Caki2 (cell line): ENCODE data around the gene CDH4. TPM values are rescaled to one million over a fixed set of nuclear protein-coding genes. Genes with fewer than 3 reads are reported as not detected.
A peak's percentile ranks its signal among the peaks of the same experiment; 100 is the strongest.

Experiments used
- DNase-seq: peaks from one replicate; pipeline ENCODE4 v3.0.0-alpha.2; 2015; ENCODE audit warnings: low read depth
- in situ Hi-C: cut with HindIII; loops from 2 replicates; pipeline ENCODE4 v1.10.0; 2016; ENCODE audit warnings: low sequenced_read_pairs, low pct_unique_long_range_greater_than_20kb, mixed read lengths
- total RNA-seq: library from RNA; depleted of rRNA; stranded (reverse); fragments of >200 nt; shearing (Covaris generic); gene quantifications from 2 replicates; pipeline ENCODE4 v1.2.3, GENCODE V29; 2014; ENCODE audit warnings: low replicate concordance

CDH4 gene
- total RNA-seq, 1 experiment from 2014 or later = 2.7 TPM

GRCh38 chr20:61744691-61745396 is 492.8 kb downstream of the CDH4 start:
- in situ Hi-C loops = no loop called here
- DNase-seq = no peak

DNA sequence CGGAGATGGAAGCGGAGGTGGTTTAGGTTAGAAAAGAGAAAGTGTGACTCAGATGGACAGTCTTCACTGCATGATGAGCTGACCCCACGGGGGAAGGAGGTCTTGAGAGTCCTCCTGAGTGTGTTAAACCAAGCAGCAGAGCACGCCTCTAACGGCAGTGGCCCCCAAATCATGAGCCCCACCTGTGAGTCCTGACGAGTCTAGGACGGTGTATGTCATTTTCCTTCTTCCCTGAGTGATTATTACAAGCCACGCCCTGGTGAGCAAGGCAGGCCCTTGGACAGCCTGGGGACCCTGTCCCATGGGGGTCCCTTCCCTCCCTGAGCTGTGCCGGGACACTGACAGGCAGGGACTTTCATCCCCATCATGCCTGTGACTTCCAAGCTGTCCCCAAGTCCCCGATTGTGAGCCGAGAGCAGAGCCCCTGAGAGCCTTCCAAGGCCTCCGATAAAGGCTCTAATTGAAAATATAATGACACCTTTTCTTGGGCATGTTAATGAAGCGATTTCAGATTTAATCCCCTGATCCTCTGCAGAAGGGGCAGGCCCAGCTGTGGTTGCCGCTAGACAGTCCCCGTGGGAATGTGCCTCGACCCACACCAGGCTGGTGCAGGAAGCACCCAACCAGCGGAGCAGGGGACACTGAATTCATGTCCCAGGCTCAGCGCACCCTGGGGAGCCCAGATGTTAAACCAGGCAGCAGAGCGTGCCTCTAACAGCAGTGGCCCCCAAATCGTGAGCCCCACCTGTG is 493.5 kb downstream of the CDH4 start:
- no peak for DNase-seq
- in situ Hi-C loops = no loop called here

GRCh38 chr20:61746147-61746646 is 494.1 kb downstream of the CDH4 start:
- in situ Hi-C loops = no loop called here
- DNase-seq = no peak

- no peak for DNase-seq
- in situ Hi-C loops = no loop called here
Observed at GRCh38 chr20:61746781-61747180, 494.7 kb downstream of the CDH4 start.

DNA sequence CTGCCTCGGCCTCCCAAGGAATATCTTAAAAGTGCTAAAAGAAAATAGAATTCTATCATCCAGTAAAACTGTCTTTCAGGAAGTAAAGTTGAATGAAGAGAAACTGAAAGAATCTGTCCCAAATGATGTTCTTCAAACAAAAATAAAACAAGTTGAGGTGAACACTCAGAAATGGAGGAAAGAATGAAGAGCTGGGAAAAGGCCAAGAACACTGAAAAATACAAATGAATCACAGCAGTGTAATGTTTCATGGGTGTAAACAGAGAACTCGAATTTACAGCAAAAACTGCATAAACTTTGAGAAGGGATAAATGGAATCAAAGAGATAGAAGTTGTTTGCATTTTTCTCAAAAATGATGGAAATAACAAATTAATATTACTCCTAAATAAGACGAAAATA is 496.3 kb downstream of the CDH4 start:
- DNase-seq = no peak
- in situ Hi-C loops = no loop called here

DNA sequence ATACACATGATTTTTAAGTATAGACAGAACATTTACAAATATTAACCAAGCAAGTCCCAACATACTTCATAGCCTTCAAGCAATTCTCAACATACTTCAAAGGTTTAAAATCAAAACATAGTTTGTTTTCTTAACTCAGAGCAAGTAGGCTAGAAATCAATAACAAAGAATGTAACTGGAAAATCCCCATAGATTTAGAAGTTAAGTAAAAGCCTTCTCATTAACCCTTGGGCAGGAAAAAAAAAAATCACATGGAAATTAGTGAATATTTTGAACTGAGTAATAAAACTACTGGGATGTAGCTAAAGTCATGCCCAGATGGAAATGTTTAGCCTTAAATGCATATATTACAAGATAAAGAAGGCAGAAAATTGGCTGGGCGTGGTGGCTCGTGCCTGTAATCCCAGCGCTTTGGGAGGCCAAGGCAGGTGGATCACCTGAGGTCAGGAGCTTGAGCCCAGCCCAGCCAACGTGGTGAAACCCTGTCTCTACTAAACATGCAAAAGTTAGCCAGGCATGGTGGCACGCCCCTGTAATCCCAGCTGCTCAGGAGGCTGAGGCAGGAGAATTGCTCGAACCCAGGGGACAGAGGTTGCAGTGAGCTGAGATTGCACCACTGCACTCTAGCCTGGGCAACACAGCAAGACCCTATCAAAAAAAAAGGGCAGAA is 497.5 kb downstream of the CDH4 start:
- in situ Hi-C loops = no loop called here
- peak; percentile 68 for DNase-seq

GRCh38 chr20:61750093-61750492 is 498.0 kb downstream of the CDH4 start:
- no peak for DNase-seq
- in situ Hi-C loops = no loop called here

- DNase-seq = no peak
- in situ Hi-C loops = no loop called here
Observed at GRCh38 chr20:61752576-61752975, 500.5 kb downstream of the CDH4 start.

- in situ Hi-C loops = no loop called here
- peak; percentile 25 for DNase-seq
Observed at GRCh38 chr20:61753316-61753942, 501.4 kb downstream of the CDH4 start.

DNA sequence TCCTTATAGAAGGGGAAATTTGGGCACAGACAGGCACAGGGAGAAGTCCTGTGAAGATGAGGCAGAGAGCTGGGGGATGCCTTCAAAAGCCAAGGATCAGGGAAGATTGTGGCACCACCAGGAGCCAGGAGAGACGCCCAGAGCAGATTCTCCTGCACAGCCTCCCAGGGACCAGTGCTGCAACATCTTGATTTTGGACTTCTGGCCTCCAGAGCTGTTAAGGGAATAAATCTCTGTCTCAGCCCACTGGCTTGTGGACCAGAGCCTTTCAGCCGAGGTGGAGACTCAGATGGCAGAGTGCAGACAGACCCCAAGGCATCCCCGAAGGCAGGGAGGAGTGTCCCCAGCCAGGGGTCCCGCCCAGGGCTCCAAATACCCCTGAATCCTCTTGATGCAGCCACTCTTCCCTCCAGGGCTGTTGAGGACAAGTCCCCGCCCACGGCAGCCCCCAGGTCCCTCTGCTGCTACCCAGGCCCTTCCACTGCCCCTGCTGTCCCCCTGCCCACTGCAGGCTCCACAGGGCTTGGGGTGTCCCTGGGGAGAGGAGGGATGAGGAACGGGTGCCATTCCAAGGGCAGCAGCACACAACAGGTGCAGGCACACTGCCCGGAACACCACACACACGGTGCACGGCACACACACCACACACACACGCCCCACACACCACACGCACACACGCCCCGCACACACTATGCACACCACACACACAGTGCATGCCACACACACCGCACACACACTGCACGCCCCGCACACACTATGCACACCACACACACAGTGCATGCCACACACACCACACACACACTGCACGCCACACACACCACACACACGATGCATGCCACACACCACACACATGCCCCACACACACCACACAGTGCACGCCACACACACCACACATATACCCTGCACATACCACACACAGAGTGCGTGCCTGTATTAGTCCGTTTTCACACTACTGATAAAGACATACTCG is 502.2 kb downstream of the CDH4 start:
- in situ Hi-C loops = no loop called here
- no peak for DNase-seq

DNA sequence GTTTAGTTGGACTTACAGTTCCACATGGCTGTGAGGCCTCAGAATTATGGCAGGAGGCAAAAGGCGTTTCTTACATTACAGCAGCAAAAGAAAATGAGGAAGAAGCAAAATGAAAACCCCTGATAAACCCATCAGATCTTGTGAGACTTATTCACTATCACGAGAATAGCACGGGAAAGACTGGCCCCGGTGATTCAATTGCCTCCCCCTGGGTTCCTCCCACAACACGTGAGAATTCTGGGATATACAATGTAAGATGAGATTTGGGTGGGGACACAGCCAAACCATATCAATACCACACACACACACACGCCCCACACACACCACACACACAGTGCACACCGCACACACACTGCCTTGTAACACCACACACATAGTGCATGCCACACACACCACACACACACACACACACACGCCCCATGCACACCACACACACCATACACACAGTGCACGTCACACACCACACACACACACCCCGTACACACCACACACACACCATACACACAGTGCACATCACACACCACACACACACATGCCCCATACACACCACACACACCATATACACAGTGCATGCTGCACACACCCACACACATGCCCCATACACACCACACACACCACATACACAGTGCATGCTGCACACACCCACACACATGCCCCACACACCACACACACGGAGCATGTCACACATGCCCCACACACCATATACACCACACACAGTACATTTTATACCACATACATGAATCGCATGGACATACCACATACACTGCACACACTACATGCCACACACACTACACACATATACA is 503.1 kb downstream of the CDH4 start:
- no peak for DNase-seq
- in situ Hi-C loops = no loop called here

DNA sequence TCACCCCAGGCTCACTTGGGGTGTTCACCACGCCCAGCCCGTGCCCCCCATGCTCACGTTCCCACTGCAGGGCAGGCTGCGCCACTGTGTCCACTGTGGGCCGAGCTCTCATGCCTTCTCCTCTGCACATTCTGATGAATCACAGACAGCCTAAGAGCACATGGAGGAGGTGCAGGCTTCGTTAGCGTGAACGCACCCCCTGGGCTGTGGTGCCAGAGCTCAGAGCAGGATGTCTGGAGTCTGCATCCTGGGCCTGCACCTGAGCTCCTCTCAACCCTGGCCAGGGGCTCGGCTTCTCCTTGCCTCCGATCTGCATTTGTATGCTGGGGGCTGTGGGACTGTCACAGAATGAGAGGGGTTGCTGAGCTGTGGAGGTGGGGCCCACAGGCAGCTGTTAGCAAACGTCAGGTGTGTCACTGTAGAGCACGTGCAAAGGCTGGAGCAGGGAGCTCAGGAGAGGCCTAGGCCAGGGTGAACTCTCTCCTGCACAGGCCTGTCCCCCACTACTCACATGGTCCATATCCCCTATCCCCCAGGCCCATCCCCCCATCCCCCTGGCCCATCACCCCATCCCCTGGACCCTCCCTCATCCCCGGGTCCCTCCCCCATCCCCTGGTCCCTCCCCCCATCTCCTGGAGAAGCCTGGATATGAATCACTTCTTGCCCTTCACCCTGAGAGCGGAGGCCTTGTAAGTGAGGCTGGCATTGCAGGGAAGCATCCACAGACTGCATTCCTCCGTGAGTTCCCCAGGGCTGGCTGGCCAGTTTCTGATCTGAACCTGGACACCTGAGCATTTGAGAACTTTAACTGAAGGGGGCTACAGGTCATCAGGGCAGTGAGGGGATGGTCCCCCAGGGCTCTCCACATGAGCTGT is 504.1 kb downstream of the CDH4 start:
- no peak for DNase-seq
- in situ Hi-C loops = no loop called here

DNA sequence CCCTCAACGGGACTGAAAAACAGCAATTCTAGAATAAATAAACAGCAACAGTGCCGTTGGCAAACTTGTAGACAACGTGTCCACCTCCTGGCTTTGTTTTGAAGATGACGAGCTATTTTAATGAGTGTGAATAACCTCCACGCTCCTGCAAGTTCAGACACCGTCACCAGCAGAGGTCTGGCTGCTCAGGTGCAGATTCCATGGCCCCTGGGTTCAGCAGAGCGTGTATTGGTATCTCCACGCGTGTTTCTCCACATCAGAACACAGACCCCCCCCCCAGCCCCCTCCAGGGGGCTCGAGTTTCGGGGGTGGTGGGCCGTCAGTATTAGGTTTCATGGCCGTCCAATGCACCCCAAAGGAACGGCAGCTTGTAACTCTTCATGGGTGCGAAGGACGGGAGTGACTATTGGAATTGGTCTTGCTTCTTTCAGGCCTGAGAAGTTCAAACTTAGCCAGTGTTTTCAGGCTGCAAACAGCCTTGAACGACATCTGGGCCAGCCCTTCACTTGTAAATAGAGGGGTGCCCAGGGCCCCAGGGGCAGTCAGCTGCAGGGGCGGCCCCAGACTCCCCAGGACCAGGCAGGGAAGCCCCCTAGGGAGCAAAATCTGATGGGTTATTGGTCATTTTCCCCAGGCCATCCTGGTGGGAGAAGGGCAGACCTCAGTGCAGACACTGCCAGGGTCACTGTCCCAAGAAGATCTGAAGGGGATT is 505.1 kb downstream of the CDH4 start:
- no peak for DNase-seq
- in situ Hi-C loops = no loop called here

- in situ Hi-C loops = no loop called here
- DNase-seq = no peak
Observed at GRCh38 chr20:61757678-61758563, 505.9 kb downstream of the CDH4 start.
